Keratinocyte (primary cell): ENCODE measurements around the gene STK24. TPM values are rescaled to one million over a fixed set of nuclear protein-coding genes. Genes with fewer than 3 reads are reported as not detected.

ENCODE experiments used
- DNase-seq: peaks from one replicate; pipeline ENCODE4 v3.0.0-alpha.2; 2011; ENCODE audit warnings: low read depth, missing footprints, low spot score
- FAIRE-seq: peaks from 2 replicates; lab custom pipeline; 2011; peaks lifted over from hg19 to GRCh38; lab: Jason Lieb, UNC
- H2AFZ ChIP-seq: 2 replicates; pipeline ENCODE4 v1.6.0; 2012; ENCODE audit warnings: low read length, control low read depth, inconsistent platforms; ENCODE audit not compliant: control insufficient read depth
- H3K27ac ChIP-seq: 2 replicates; pipeline ENCODE4 v1.5.1; 2011; ENCODE audit warnings: low read length; ENCODE audit not compliant: control insufficient read depth, insufficient read depth
- H3K27me3 ChIP-seq: 3 replicates; pipeline ENCODE4 v1.6.0; 2011; ENCODE audit warnings: low read length; ENCODE audit not compliant: control insufficient read depth, insufficient read depth; ENCODE audit errors: extremely low read depth
- H3K36me3 ChIP-seq, 2 experiments: 2 replicates in 1 of 2; 3 replicates in 1 of 2; pipeline ENCODE4 v1.5.1; 2011; ENCODE audit warnings: low read length in 2 of 2, mild to moderate bottlenecking in 1 of 2; ENCODE audit not compliant: control insufficient read depth in 2 of 2, insufficient read depth in 2 of 2; ENCODE audit errors: extremely low read depth in 1 of 2
- H3K4me1 ChIP-seq: 3 replicates; pipeline ENCODE4 v1.5.1; 2011; ENCODE audit warnings: low read length; ENCODE audit not compliant: control insufficient read depth, insufficient read depth; ENCODE audit errors: extremely low read depth
- H3K4me2 ChIP-seq: 3 replicates; pipeline ENCODE4 v1.6.0; 2011; ENCODE audit warnings: low read depth, low read length; ENCODE audit not compliant: control insufficient read depth, insufficient read depth; ENCODE audit errors: extremely low read depth
- H3K4me3 ChIP-seq, 3 experiments: fragments of 200-600 bp in 1 of 3; sonication (generic) in 1 of 3; 2 replicates in 2 of 3; 3 replicates in 1 of 3; pipeline ENCODE4 v1.5.1; 2011 to 2016; ENCODE audit warnings: low read length in 3 of 3, mild to moderate bottlenecking in 3 of 3, control low read depth in 2 of 3, inconsistent platforms in 1 of 3, low read depth in 1 of 3, mixed read lengths in 1 of 3, mixed run types in 1 of 3, moderate library complexity in 1 of 3; ENCODE audit not compliant: control insufficient read depth in 2 of 3, insufficient read depth in 2 of 3; ENCODE audit errors: extremely low read depth in 1 of 3
- H3K79me2 ChIP-seq: 2 replicates; pipeline ENCODE4 v1.6.0; 2012; ENCODE audit warnings: low read length; ENCODE audit not compliant: control insufficient read depth, insufficient read depth
- H3K9ac ChIP-seq: 3 replicates; pipeline ENCODE4 v1.6.0; 2011; ENCODE audit warnings: low read length; ENCODE audit not compliant: control insufficient read depth, insufficient read depth; ENCODE audit errors: extremely low read depth
- H3K9me1 ChIP-seq: 3 replicates; pipeline ENCODE4 v1.6.0; 2011; ENCODE audit warnings: low read length; ENCODE audit not compliant: control insufficient read depth, insufficient read depth; ENCODE audit errors: extremely low read depth
- H3K9me3 ChIP-seq: 2 replicates; pipeline ENCODE4 v1.5.1; 2012; ENCODE audit warnings: low read depth, low read length; ENCODE audit not compliant: control insufficient read depth
- H4K20me1 ChIP-seq: 3 replicates; pipeline ENCODE4 v1.6.0; 2011; ENCODE audit warnings: low read length; ENCODE audit not compliant: control insufficient read depth, insufficient read depth; ENCODE audit errors: extremely low read depth
- CTCF ChIP-seq, 3 experiments: IDR thresholded peaks in 1 of 3; conservative IDR thresholded peaks in 1 of 3; optimal IDR thresholded peaks in 1 of 3; 2 replicates in 2 of 3; 3 replicates in 1 of 3; pipeline versions ENCODE3 to v1.5.1; 2011; ENCODE audit warnings: low read length in 3 of 3, mild to moderate bottlenecking in 3 of 3, moderate library complexity in 2 of 3, control low read depth in 1 of 3, inconsistent platforms in 1 of 3; ENCODE audit not compliant: insufficient read depth in 2 of 3; ENCODE audit errors: extremely low read depth in 1 of 3
- EZH2 ChIP-seq: IDR thresholded peaks from one replicate; pipeline ENCODE4 v1.6.1; 2012; ENCODE audit warnings: inconsistent platforms, mild to moderate bottlenecking, low read length, moderate library complexity
- dilution Hi-C: fragments of 300-500 bp; cut with MboI; formaldehyde crosslinking; loops from one replicate; pipeline ENCODE4 v1.7.0; 2020; ENCODE audit warnings: low sequenced_read_pairs; ENCODE audit not compliant: extremely low pct_ligation_motif_present
- polyA plus RNA-seq, 5 experiments: library from polyadenylated mRNA; depleted of rRNA in 3 of 5; stranded (reverse) in 3 of 5; stranded (forward) in 1 of 5; unstranded in 1 of 5; fragments of >200 nt; gene quantifications; 1 replicate in 1 of 5; 2 replicates in 3 of 5; 3 replicates in 1 of 5; pipeline versions ENCODE4 v1.2.1 to v1.2.3, GENCODE V29; 2011 to 2012; ENCODE audit warnings: missing spikeins in 2 of 5, low read depth in 1 of 5, low replicate concordance in 1 of 5

Gene STK24
- polyA plus RNA-seq, 1 donor (not counting 4 experiments of a cell fraction or from before 2014, with no cell fraction given): 81.6 TPM

DNA sequence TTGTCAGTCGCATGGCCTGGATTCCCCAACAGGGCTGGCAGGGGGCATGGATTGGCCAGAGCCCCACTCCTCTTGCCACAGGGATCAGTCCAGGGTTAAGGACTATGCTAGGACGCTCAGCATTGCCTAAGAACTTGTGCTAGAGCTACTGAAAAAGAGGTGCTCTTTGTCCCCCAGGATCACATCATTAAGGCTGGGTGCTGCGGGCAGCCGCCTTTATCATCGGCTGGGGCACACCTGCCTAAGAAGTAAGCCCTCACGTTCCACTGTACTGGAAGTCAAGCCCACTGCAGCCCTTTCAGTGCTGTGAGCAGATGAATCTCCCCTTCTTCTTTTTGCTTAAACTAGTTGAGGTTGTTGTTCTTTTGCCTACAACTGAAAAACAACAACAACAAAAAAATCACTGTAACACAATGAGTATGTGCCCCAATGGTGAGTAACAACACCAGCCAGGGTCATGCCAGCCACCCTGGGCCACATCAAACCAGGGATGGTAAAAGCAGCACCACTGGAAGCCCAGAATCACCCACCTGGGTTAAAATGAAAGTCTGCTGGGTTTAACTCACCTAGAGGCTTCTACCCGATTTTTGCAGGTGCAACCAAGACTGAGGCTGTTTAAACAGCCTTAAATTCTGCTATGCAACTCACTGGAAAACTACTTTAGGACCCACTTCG lies 20.6 kb downstream of the STK24 start:
- peaks cover 24% of the 10 kb centered on the region for H3K9me1 ChIP-seq
- peak overlapping the region; percentile 52 for H3K4me2 ChIP-seq
- H3K9ac ChIP-seq: peak overlapping the region; percentile 28
- TF ChIP-seq EZH2 (no peak), CTCF (optimal IDR thresholded peaks at IDR 0.05 in 1 of 3, IDR thresholded peaks at IDR 0.05 in 1 of 3, conservative IDR thresholded peaks at IDR 0.05 in 1 of 3; ENCODE audit: extremely low read depth in 1 of 3, insufficient read depth in 2 of 3, low read length in 3 of 3) (no peak)
- H3K27ac ChIP-seq: peak overlapping the region; percentile 21
- no peaks in the 10 kb centered on the region for H3K9me3 ChIP-seq
- H4K20me1 ChIP-seq: peaks cover 63% of the 10 kb centered on the region
- H3K27me3 ChIP-seq: no peaks in the 10 kb centered on the region
- H3K4me1 ChIP-seq: peaks cover 25% of the 10 kb centered on the region
- no peak for FAIRE-seq
- no peak overlapping the region for H2AFZ ChIP-seq
- peaks cover 4 to 35% of the 10 kb centered on the region in 2 experiments for H3K36me3 ChIP-seq
- no peak for DNase-seq
- H3K4me3 ChIP-seq: no peak overlapping the region
- H3K79me2 ChIP-seq: peaks cover 99% of the 10 kb centered on the region
- dilution Hi-C loops: no loop called here

- no peak for FAIRE-seq
- no peak for DNase-seq
- Histone ChIP-seq H3K9ac (no peak overlapping the region), H3K79me2 (peaks cover 96% of the 10 kb centered on the region), H3K4me1 (peaks cover 20% of the 10 kb centered on the region), H3K27me3 (no peaks in the 10 kb centered on the region), H3K9me1 (peaks cover 13% of the 10 kb centered on the region), H4K20me1 (peaks cover 54% of the 10 kb centered on the region), H3K27ac (peak overlapping the region; percentile 53), H2AFZ (no peak overlapping the region), H3K9me3 (no peaks in the 10 kb centered on the region), H3K36me3 (peaks cover 14 to 35% of the 10 kb centered on the region in 2 experiments), H3K4me3 (no peak overlapping the region), H3K4me2 (no peak overlapping the region)
- dilution Hi-C loops: no loop called here
- TF ChIP-seq EZH2: no peak
- no peak for TF ChIP-seq CTCF (optimal IDR thresholded peaks at IDR 0.05 in 1 of 3, IDR thresholded peaks at IDR 0.05 in 1 of 3, conservative IDR thresholded peaks at IDR 0.05 in 1 of 3; ENCODE audit: extremely low read depth in 1 of 3, insufficient read depth in 2 of 3, low read length in 3 of 3)
Measured at GRCh38 chr13:98549728-98550317, 27.1 kb downstream of the STK24 start.
